HG03521 (cell line): ENCODE measurements around the gene HSD17B1.
"Not testable (repeated sequence)": the region's sequence is repeated elsewhere in the genome, so short reads cannot be mapped to it uniquely, and the experiment has no call there.

Experiments
- ATAC-seq: cut with Tn5 transposase; IDR thresholded peaks from one replicate; pipeline ENCODE4 v1.9.1; 2021; ENCODE audit warnings: mild to moderate bottlenecking, moderate library complexity; ENCODE audit not compliant: unreplicated experiment

HSD17B1 gene

GRCh38 chr17:42545755-42546505, 6.8 kb upstream of the HSD17B1 start:
- not testable (repeated sequence) for ATAC-seq

GRCh38 chr17:42547001-42547461, 5.7 kb upstream of the HSD17B1 start:
- ATAC-seq, result no peak

GRCh38 chr17:42547698-42548069, 5.0 kb upstream of the HSD17B1 start:
- no peak for ATAC-seq

GRCh38 chr17:42548070-42548837, 4.5 kb upstream of the HSD17B1 start:
- peak; percentile 51 for ATAC-seq

GRCh38 chr17:42548993-42549755, 3.5 kb upstream of the HSD17B1 start:
- ATAC-seq, result no peak

GRCh38 chr17:42553161-42553818, 567 bp downstream of the HSD17B1 start:
- no peak for ATAC-seq

- no peak for ATAC-seq
Measured at GRCh38 chr17:42553866-42554249, 1.1 kb downstream of the HSD17B1 start.

- ATAC-seq, result peak; percentile 74
Measured at GRCh38 chr17:42554250-42555121, 1.8 kb downstream of the HSD17B1 start.

- ATAC-seq, result no peak
Measured at GRCh38 chr17:42555122-42555622, 2.4 kb downstream of the HSD17B1 start.

GRCh38 chr17:42555961-42556617, 3.4 kb downstream of the HSD17B1 start:
- not testable (repeated sequence) for ATAC-seq

GRCh38 chr17:42559075-42559474, 6.4 kb downstream of the HSD17B1 start:
- no peak for ATAC-seq

GRCh38 chr17:42560246-42560645, 7.5 kb downstream of the HSD17B1 start:
- no peak for ATAC-seq

- ATAC-seq, result no peak
Measured at GRCh38 chr17:42561897-42562387, 9.2 kb downstream of the HSD17B1 start, which contains the start of gene COASY. TSS of gene COASY (plus strand) at chr17:42562148. CDS start at chr17:42562623, 475 bp downstream.

- ATAC-seq, result no peak
Measured at GRCh38 chr17:42562388-42563142, 9.8 kb downstream of the HSD17B1 start.

- no peak for ATAC-seq
Measured at GRCh38 chr17:42563143-42563509, 10.4 kb downstream of the HSD17B1 start.

GRCh38 chr17:42563543-42563942, 10.8 kb downstream of the HSD17B1 start:
- no peak for ATAC-seq

- ATAC-seq, result no peak
Measured at GRCh38 chr17:42563950-42564349, 11.2 kb downstream of the HSD17B1 start.

GRCh38 chr17:42564815-42565522, 12.2 kb downstream of the HSD17B1 start:
- ATAC-seq, result no peak
